ENCODE measurements around the gene THUMPD2.

THUMPD2 gene

DNA sequence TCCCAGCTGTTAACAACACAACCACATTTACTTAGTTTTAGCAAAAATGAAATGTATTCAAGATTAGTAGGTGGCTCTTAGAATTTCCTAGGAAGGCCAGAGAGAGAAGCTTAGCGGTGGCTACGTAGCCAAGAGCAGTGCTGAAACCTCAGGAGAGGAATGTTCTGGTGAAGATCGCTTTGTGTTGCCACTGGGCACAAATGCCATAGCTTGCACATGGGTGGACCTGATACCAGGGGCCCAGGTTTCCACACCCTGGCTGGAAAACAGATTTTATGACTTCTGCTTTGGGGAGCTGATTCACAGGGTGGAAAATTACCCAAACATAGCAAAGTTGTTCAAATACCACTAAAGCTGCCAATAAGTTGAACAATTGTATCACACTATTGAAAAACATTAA is 43.4 kb downstream of the THUMPD2 start:
- no peak for DNase-seq (ENCODE audit: low read depth)
- H3K4me3 ChIP-seq (ENCODE audit: low read length) = no peak overlapping the region
- TF ChIP-seq, protein P1, sequence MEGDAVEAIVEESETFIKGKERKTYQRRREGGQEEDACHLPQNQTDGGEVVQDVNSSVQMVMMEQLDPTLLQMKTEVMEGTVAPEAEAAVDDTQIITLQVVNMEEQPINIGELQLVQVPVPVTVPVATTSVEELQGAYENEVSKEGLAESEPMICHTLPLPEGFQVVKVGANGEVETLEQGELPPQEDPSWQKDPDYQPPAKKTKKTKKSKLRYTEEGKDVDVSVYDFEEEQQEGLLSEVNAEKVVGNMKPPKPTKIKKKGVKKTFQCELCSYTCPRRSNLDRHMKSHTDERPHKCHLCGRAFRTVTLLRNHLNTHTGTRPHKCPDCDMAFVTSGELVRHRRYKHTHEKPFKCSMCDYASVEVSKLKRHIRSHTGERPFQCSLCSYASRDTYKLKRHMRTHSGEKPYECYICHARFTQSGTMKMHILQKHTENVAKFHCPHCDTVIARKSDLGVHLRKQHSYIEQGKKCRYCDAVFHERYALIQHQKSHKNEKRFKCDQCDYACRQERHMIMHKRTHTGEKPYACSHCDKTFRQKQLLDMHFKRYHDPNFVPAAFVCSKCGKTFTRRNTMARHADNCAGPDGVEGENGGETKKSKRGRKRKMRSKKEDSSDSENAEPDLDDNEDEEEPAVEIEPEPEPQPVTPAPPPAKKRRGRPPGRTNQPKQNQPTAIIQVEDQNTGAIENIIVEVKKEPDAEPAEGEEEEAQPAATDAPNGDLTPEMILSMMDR (conservative IDR thresholded peaks at IDR 0.05; ENCODE audit: low read depth, low read length) = no peak

DNA sequence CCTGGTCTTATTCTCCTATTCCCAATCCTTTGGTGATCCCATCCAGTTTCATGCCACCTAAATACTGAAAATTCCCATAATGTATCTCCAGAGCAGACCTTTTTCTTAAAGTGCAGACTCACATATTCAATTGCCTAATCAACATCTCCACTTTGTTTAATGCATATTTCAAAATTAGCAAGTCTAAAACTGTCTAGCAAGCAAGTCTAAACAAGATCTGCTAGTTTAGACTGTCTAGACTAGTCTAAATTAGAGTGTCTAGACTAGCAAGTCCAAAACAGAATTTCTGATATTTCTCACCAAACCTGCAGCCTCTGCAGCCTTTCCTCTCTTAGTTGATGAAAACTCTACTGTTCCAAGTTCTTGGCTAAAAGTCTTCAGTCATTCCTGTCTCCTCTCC is 44.6 kb downstream of the THUMPD2 start:
- TF ChIP-seq, protein P1 (conservative IDR thresholded peaks at IDR 0.05; ENCODE audit: low read depth, low read length) = no peak
- no peak for DNase-seq (ENCODE audit: low read depth)
- H3K4me3 ChIP-seq (ENCODE audit: low read length) = no peak overlapping the region

DNA sequence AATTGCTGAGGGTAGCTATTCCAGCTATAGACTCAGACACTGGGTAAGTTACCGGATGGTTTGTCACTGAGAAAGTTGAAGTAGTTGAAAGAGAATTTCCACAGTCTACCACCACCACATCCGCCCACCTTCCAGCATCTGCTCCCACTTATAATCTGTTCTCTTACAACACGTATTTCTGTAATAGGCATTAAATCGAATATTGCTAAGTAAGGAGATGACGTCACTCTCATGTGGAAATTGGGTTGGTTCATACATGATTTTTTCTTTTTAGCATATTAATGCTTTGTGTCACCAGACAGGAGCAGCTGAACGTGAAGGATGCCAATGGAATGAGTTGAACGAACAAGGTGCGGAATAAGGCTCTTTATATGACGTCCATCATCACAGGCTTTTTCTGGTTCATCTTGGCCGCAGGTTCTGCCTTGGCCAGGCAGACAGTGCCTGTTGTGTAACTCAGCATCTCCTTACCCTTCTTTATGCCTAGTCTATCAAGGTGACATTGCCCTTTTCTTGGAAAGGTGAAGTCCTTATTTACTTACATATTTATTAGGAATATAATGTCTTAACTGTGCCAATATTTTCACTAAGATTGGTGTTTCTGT is 45.9 kb downstream of the THUMPD2 start:
- TF ChIP-seq, protein P1 (conservative IDR thresholded peaks at IDR 0.05; ENCODE audit: low read depth, low read length) = no peak
- no peak for DNase-seq (ENCODE audit: low read depth)
- H3K4me3 ChIP-seq (ENCODE audit: low read length) = no peak overlapping the region

DNA sequence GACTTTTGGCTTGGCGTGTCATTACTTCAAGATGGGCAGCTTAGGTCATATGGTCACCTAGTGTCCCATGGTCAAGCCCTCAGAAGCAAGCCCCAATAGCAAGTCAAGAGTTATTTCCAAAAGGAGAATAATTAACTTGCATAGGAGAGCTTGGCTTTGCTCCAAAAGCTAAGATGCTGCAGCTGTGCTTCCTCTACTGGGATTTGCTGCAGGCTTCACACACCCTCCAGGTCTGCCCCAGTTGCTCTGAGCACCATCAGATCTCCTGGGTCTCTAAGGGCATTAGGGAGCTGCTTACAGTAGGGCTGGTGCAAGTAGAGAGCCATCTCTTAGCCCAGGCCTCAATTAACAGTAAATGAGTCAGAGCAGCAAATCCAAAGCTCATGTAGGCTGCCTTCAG is 46.6 kb downstream of the THUMPD2 start:
- TF ChIP-seq, protein P1 (conservative IDR thresholded peaks at IDR 0.05; ENCODE audit: low read depth, low read length) = no peak
- no peak for DNase-seq (ENCODE audit: low read depth)
- no peak overlapping the region for H3K4me3 ChIP-seq (ENCODE audit: low read length)

DNA sequence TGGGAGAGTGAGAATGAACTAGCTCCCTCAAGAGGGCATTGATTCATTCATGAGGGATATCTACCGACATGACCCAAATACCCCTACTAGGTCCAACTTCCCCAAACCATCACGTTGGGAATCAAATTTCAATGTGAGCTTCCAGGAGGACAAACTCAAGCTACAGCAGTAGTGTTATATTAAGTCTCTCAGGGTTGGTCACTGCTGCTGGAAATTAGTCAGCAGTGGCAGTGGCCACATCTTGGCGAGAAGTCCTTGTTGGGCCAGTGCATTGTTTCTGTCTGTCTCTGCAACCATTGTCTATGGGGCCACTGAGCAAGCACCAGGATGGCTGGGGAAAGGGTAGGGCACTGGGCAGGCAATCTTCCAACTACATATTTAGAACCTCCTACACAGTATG is 47.5 kb downstream of the THUMPD2 start:
- no peak for DNase-seq (ENCODE audit: low read depth)
- TF ChIP-seq, protein P1 (conservative IDR thresholded peaks at IDR 0.05; ENCODE audit: low read depth, low read length) = no peak
- H3K4me3 ChIP-seq (ENCODE audit: low read length) = no peak overlapping the region

DNA sequence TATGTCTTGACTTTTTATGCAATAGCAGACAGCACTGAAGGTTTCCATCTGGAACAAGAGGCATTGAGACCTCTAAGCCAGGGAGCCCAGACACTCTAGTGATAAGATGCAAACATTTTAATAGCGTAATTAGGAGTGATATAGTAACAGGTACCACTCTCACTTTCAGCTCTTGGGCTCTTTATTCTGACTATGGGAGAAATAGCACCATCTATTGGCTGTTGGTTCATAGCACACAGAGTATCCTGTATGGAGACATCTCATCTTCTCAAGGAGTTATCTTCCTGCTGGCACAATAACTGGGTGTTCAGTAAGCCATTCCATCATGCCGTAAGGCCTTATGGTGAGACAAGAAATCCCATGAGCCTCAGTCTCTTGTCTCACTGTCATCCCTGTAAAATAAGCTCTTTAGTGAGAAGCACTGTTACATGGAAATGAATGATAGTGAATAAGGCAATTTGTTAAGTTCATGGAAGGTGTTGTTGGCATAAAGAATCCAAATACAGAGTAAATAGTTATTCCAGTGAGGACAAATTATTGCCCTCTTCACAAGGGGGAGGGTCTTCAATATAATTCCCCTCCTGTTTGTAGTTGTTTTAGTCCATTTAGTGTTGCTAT is 48.3 kb downstream of the THUMPD2 start:
- no peak overlapping the region for H3K4me3 ChIP-seq (ENCODE audit: low read length)
- DNase-seq (ENCODE audit: low read depth) = no peak
- TF ChIP-seq, protein P1 (conservative IDR thresholded peaks at IDR 0.05; ENCODE audit: low read depth, low read length) = peak; percentile 73

DNA sequence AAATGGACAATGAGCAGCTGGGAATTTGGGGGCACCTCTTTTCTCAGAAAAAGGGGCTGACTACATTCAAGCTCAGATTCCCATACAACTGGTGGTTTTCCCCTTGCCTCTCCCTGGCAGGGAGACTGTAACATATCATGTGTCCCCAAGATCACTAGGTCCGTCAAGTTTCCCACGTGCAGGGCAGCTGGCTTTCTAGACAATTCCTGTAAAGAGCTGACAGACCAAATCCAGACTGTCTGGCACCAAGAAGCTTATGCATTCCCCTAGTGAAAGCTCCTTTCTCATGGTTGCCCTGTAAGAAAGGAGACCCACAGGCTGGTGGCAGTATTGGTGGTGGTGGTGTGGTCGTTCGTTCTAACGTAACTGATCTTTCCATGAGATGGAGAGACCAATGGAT is 48.8 kb downstream of the THUMPD2 start:
- TF ChIP-seq, protein P1 (conservative IDR thresholded peaks at IDR 0.05; ENCODE audit: low read depth, low read length) = no peak
- no peak overlapping the region for H3K4me3 ChIP-seq (ENCODE audit: low read length)
- no peak for DNase-seq (ENCODE audit: low read depth)

All from retinal pigment epithelial cell (primary cell).